ENCODE measurements around the gene FOXK1.
A peak's percentile ranks its signal among the peaks of the same experiment; 100 is the strongest.
"Not testable (repeated sequence)": the region's sequence is repeated elsewhere in the genome, so short reads cannot be mapped to it uniquely, and the experiment has no call there.

FOXK1 gene

GRCh38 chr7:4689668-4690067 lies 7.6 kb downstream of the FOXK1 start:
- Histone ChIP-seq H3K9ac (ENCODE audit: insufficient read length) (no peak overlapping the region), H3K27ac (0 out of 2 replicates have a peak overlapping the region, but pooled peaks have one; percentile 60), H3K36me3 (ENCODE audit: insufficient read depth, low read length) (peaks cover 16% of the 10 kb centered on the region), H3K9me3 (ENCODE audit: low read depth, low read length) (no peaks in the 10 kb centered on the region), H3K4me3 (0 out of 2 replicates have a peak overlapping the region, but pooled peaks have one; percentile 7)
- DNase-seq (ENCODE audit: low read depth, low spot score): no peak
- TF ChIP-seq POLR2AphosphoS5 (IDR thresholded peaks at IDR 0.05; ENCODE audit: borderline replicate concordance, low read depth, low read length) (no peak), EZH2 (IDR thresholded peaks at IDR 0.05) (no peak), FOXP2 (optimal IDR thresholded peaks at IDR 0.05; ENCODE audit: control extremely low read depth, extremely low read length, insufficient read depth) (no peak)

DNA sequence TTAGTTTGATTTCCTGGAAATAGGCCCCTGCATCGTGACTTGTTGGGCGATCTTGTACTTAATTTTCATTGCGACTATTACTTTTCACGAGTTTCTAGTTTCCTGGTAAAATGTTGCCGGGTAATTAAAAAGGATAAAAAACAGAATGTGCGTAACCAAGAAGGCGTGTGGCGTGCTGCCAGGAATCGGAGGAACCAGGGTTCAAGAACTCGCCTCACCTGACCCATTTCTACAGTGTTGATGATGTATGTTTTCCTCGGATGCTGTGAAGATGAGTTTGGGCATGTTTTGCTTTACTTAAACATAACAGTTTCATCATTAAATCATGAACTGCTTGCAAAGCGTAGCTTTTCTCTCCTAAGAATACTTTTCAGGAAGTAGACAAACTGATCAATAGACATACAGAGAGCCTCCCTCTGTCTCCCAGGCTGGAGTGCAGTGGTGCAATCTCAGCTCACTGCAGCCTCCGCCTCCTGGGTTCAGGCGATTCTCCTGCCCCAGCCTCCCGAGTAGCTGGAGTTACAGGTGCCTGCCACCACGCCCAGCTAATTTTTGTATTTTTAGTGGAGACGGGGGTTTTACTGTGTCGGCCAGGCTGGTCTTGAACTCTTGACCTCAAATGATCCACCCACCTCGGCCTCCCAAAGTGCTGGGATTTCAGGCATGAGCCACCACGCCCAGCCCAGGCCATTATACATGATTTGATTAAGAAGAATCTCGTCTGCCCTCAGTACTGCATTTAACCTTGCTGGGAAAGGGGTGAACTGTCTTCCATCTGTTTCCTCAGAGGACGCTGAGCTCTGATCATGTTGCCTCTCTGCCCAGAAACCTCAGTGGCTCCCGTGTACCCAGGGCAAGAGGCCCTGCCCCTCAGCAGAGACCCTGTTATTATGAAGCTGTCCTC lies 9.1 kb downstream of the FOXK1 start:
- Histone ChIP-seq H3K9ac (ENCODE audit: insufficient read length) (no peak overlapping the region), H3K27ac (peak overlapping the region; percentile 60), H3K36me3 (ENCODE audit: insufficient read depth, low read length) (peaks cover 18% of the 10 kb centered on the region), H3K4me3 (no peak overlapping the region), H3K9me3 (ENCODE audit: low read depth, low read length) (no peaks in the 10 kb centered on the region)
- no peak for DNase-seq (ENCODE audit: low read depth, low spot score)
- TF ChIP-seq POLR2AphosphoS5 (IDR thresholded peaks at IDR 0.05; ENCODE audit: borderline replicate concordance, low read depth, low read length) (no peak), EZH2 (IDR thresholded peaks at IDR 0.05) (no peak), FOXP2 (optimal IDR thresholded peaks at IDR 0.05; ENCODE audit: control extremely low read depth, extremely low read length, insufficient read depth) (no peak)

DNA sequence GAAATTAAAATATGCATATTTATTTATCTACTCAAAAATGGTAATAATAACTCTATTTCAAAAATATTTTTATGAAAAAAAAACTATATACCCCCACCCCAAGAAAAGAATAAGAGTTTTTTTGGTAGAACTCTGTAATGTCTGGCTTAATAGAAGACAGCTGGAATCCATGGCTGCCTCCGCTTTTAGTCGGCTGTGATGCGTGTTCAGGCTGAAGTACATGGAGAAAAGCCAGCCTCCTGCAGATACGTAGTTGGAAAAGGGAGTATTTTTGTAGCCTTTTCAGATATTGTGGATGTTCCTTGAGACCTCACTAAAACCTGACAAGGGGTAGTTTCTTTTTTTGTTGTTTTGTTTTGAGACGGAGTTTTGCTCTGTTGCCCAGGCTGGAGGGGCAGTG lies 10.0 kb downstream of the FOXK1 start:
- H3K9ac ChIP-seq (ENCODE audit: insufficient read length): no peak overlapping the region
- no peaks in the 10 kb centered on the region for H3K9me3 ChIP-seq (ENCODE audit: low read depth, low read length)
- no peak for TF ChIP-seq POLR2AphosphoS5 (IDR thresholded peaks at IDR 0.05; ENCODE audit: borderline replicate concordance, low read depth, low read length)
- TF ChIP-seq EZH2 (IDR thresholded peaks at IDR 0.05): no peak
- no peak for TF ChIP-seq FOXP2 (optimal IDR thresholded peaks at IDR 0.05; ENCODE audit: control extremely low read depth, extremely low read length, insufficient read depth)
- no peak for DNase-seq (ENCODE audit: low read depth, low spot score)
- peaks cover 14% of the 10 kb centered on the region for H3K36me3 ChIP-seq (ENCODE audit: insufficient read depth, low read length)
- no peak overlapping the region for H3K4me3 ChIP-seq
- H3K27ac ChIP-seq: peak overlapping the region; percentile 25; the same call in 1 of the 2 replicates

GRCh38 chr7:4692622-4693021 lies 10.5 kb downstream of the FOXK1 start:
- H3K9ac ChIP-seq (ENCODE audit: insufficient read length); H3K9me3 ChIP-seq (ENCODE audit: low read depth, low read length); DNase-seq (ENCODE audit: low read depth, low spot score); H3K4me3 ChIP-seq: not testable (repeated sequence)
- Histone ChIP-seq H3K36me3 (ENCODE audit: insufficient read depth, low read length) (peaks cover 12% of the 10 kb centered on the region), H3K27ac (peak overlapping the region; percentile 81)

- H3K36me3 ChIP-seq (ENCODE audit: insufficient read depth, low read length): peaks cover 11% of the 10 kb centered on the region
- DNase-seq (ENCODE audit: low read depth, low spot score): no peak
- peak overlapping the region; percentile 81 for H3K27ac ChIP-seq
- no peak overlapping the region for H3K9ac ChIP-seq (ENCODE audit: insufficient read length)
- H3K4me3 ChIP-seq: no peak overlapping the region
- H3K9me3 ChIP-seq (ENCODE audit: low read depth, low read length): no peaks in the 10 kb centered on the region
- no peak for TF ChIP-seq POLR2AphosphoS5 (IDR thresholded peaks at IDR 0.05; ENCODE audit: borderline replicate concordance, low read depth, low read length)
- no peak for TF ChIP-seq EZH2 (IDR thresholded peaks at IDR 0.05)
- TF ChIP-seq FOXP2 (optimal IDR thresholded peaks at IDR 0.05; ENCODE audit: control extremely low read depth, extremely low read length, insufficient read depth): no peak
Observed at GRCh38 chr7:4693152-4693551, 11.1 kb downstream of the FOXK1 start.

DNA sequence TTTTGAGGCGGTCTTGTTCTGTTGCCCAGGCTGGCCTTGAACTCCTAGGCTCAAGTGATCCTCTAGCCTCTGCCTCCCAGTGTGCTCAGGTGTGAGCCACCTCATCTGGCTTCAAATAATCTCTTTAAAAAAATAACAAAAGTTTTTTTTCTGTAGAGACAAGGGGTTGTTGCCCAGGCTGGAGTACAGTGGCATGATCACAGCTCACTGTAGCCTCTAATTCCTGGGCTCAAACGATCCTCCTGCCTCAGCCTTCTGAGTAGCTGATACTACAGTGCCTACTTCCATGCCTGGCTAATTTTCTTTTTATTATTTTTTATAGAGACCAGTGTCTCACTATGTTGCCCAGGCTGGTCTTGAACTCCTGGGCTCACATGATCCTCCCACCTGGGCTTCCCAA lies 11.7 kb downstream of the FOXK1 start:
- Histone ChIP-seq H3K9me3 (ENCODE audit: low read depth, low read length) (no peaks in the 10 kb centered on the region), H3K4me3 (no peak overlapping the region), H3K36me3 (ENCODE audit: insufficient read depth, low read length) (peaks cover 11% of the 10 kb centered on the region), H3K27ac (peak overlapping the region; percentile 81; the same call in 1 of the 2 replicates), H3K9ac (ENCODE audit: insufficient read length) (no peak overlapping the region)
- DNase-seq (ENCODE audit: low read depth, low spot score): no peak
- TF ChIP-seq FOXP2 (optimal IDR thresholded peaks at IDR 0.05; ENCODE audit: control extremely low read depth, extremely low read length, insufficient read depth) (no peak), POLR2AphosphoS5 (IDR thresholded peaks at IDR 0.05; ENCODE audit: borderline replicate concordance, low read depth, low read length) (no peak), EZH2 (IDR thresholded peaks at IDR 0.05) (no peak)

DNA sequence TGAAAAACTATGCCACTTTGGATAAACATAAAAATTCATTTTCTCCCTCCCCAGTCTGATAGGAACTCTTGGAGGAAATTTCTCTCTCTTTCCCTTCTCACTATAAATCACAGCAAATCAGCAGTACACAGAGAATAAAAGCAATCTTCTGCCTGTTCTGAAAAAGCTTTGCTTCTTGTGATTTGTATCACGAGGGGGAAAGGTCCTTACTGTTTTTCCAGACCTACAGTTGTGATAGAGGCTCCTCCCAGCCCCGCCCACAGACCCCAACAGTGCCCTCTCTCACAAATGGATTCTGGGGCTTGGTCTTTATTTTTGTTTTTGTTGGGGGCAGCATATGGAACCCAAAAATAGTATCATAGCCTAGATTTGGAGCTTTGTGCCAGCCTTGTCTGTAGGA lies 12.2 kb downstream of the FOXK1 start:
- H3K4me3 ChIP-seq: no peak overlapping the region
- H3K9ac ChIP-seq (ENCODE audit: insufficient read length): no peak overlapping the region
- peaks cover 11% of the 10 kb centered on the region for H3K36me3 ChIP-seq (ENCODE audit: insufficient read depth, low read length)
- no peak for DNase-seq (ENCODE audit: low read depth, low spot score)
- TF ChIP-seq FOXP2 (optimal IDR thresholded peaks at IDR 0.05; ENCODE audit: control extremely low read depth, extremely low read length, insufficient read depth): no peak
- no peak for TF ChIP-seq POLR2AphosphoS5 (IDR thresholded peaks at IDR 0.05; ENCODE audit: borderline replicate concordance, low read depth, low read length)
- no peak for TF ChIP-seq EZH2 (IDR thresholded peaks at IDR 0.05)
- H3K9me3 ChIP-seq (ENCODE audit: low read depth, low read length): no peaks in the 10 kb centered on the region
- H3K27ac ChIP-seq: peak overlapping the region; percentile 81; the same call in 1 of the 2 replicates

GRCh38 chr7:4698707-4699275 lies 16.7 kb downstream of the FOXK1 start:
- no peaks in the 10 kb centered on the region for H3K9me3 ChIP-seq (ENCODE audit: low read depth, low read length)
- no peak overlapping the region for H3K27ac ChIP-seq
- H3K9ac ChIP-seq (ENCODE audit: insufficient read length): no peak overlapping the region
- no peak overlapping the region for H3K4me3 ChIP-seq
- no peak for DNase-seq (ENCODE audit: low read depth, low spot score)
- H3K36me3 ChIP-seq (ENCODE audit: insufficient read depth, low read length): peaks cover 7% of the 10 kb centered on the region; the same call in 1 of the 2 replicates
- TF ChIP-seq FOXP2 (optimal IDR thresholded peaks at IDR 0.05; ENCODE audit: control extremely low read depth, extremely low read length, insufficient read depth) (no peak), EZH2 (IDR thresholded peaks at IDR 0.05) (no peak), POLR2AphosphoS5 (IDR thresholded peaks at IDR 0.05; ENCODE audit: borderline replicate concordance, low read depth, low read length) (no peak)
